Heart left ventricle (tissue), 16 donors: ENCODE data around the gene PBX1. TPM values are rescaled to one million over a fixed set of nuclear protein-coding genes. Genes with fewer than 3 reads are reported as not detected.

Source experiments
- ATAC-seq, 4 donors: fragments of 200-7000 bp; cut with Tn5 transposase; one replicate each; pipeline ENCODE4 v1.9.1; 2020 to 2022; ENCODE audit warnings: moderate library complexity in 4 of 4, mild to moderate bottlenecking in 3 of 4, moderate number of reproducible peaks in 1 of 4
- DNase-seq, 5 donors: peaks; one replicate each; pipeline ENCODE4 v3.0.0-alpha.2; 2020
- H3K27ac ChIP-seq, 12 donors: fragments of 200-600 bp; sonication (generic) in 4 of 12; one replicate each; pipeline versions ENCODE4 v1.5.0 to v1.8.0; 2016 to 2022; ENCODE audit warnings: mild to moderate bottlenecking in 2 of 12
- H3K27me3 ChIP-seq, 9 donors: fragments of 200-600 bp; sonication (generic) in 2 of 9; one replicate each; pipeline versions ENCODE4 v1.5.1 to v1.8.0; 2016 to 2022; ENCODE audit warnings: mild to moderate bottlenecking in 3 of 9
- H3K36me3 ChIP-seq, 9 donors: fragments of 200-600 bp; sonication (generic) in 2 of 9; one replicate each; pipeline versions ENCODE4 v1.5.0 to v1.8.0; 2018 to 2022; ENCODE audit warnings: mild to moderate bottlenecking in 2 of 9
- H3K4me1 ChIP-seq, 12 donors: fragments of 200-600 bp; sonication (generic) in 4 of 12; one replicate each; pipeline versions ENCODE4 v1.5.0 to v1.8.0; 2016 to 2022; ENCODE audit warnings: mild to moderate bottlenecking in 3 of 12
- H3K4me3 ChIP-seq, 12 donors: fragments of 200-600 bp; sonication (generic) in 4 of 12; one replicate each; pipeline versions ENCODE4 v1.5.0 to v1.8.0; 2017 to 2022; ENCODE audit warnings: mild to moderate bottlenecking in 9 of 12, moderate library complexity in 4 of 12
- H3K9me3 ChIP-seq, 12 donors: fragments of 200-600 bp; sonication (generic) in 4 of 12; one replicate each; pipeline versions ENCODE4 v1.5.0 to v1.8.0; 2016 to 2022; ENCODE audit warnings: mild to moderate bottlenecking in 1 of 12
- CTCF ChIP-seq, 12 donors: fragments of 200-600 bp; sonication (generic) in 4 of 12; IDR thresholded peaks; one replicate each; pipeline versions ENCODE4 v1.5.0 to v1.8.0; 2018 to 2022; ENCODE audit warnings: antibody characterized with exemption in 12 of 12, mild to moderate bottlenecking in 5 of 12
- POLR2A ChIP-seq, 2 donors: fragments of 450-650 bp; IDR thresholded peaks; one replicate each; pipeline ENCODE4 v1.6.1; 2017; ENCODE audit warnings: antibody characterized with exemption in 2 of 2, mild to moderate bottlenecking in 2 of 2, moderate library complexity in 2 of 2
- WGBS, 4 donors: extraction: QIAGEN DNeasy Blood & Tissue Kit in 2 of 4; methylation state at CpG; one replicate each; pipeline versions ENCODE4 v1.1.5 to v1.1.7; 2013 to 2018; 5-methylcytosine and 5-hydroxymethylcytosine counted together
- intact Hi-C, 10 donors: fragments of 100-400 bp; cut with DNase I; formaldehyde crosslinking; loops; one replicate each; pipeline versions ENCODE4 v1.11.1 to v1.14.2; 2022
- polyA plus RNA-seq, 2 donors: library from polyadenylated mRNA; stranded (reverse); fragments of 200-250 nt; gene quantifications; one replicate each; pipeline ENCODE4 v1.2.3, GENCODE V29; 2013
- total RNA-seq, 9 donors: library from RNA; depleted of rRNA in 2 of 9; stranded (reverse); fragments of >200 nt in 2 of 9; fragmentation: NEBNext Ultra II Directional in 3 of 9; extraction: Animal tissue kit (Norgen Biotek cat#: 25700) in 3 of 9; gene quantifications; one replicate each; pipeline versions ENCODE4 v1.1.0 to v1.2.4, GENCODE V29; 2016 to 2023
- donor health status: ischemic (EF 13 %, LVEDD 7.1; RV severe dilation, severe dysfunction).
- donor health status: healthy with polysubstance abuse.
- donor health status: DM: no; HTN: yes; CAD: no.
- donor health status: DM: no; HTN: no; CAD: no.
- donor health status: ischemic (EF 25% LVEDD 6.9; RV normal size, moderate dysfunction).
- donor health status: ischemic (EF 25% LVEDD 5.7; RV mildly dilated, moderate dysfunction).
- donor health status: healthy.
- donor health status: DM: yes; HTN: yes; CAD: no.
- donor health status: ischemic (EF 35%, LVEDD 5.7; RV mildly dilated, moderate dysfunction).
- donor health status: nonischemic (EF 11% LVEDD 7.7; RV severe dilation, severe dysfunction).
- donor health status: DM: yes; HTN: yes; CAD: no.
- donor health status: PGD.
- donor health status: ischemic (EF 29% LVEDD 5.4; RV normal size, mild dysfunction).
- donor health status: nonischemic (EF 23%, LVEDD 6.1; RV moderate dilation, normal function).

PBX1 gene
- total and polyA plus RNA-seq, 11 donors: 15.2 to 78.2 (median 59.1) TPM

GRCh38 chr1:164571333-164571732, 12.3 kb downstream of the PBX1 start:
- ATAC-seq (no peak), DNase-seq (no peak)
- H3K9me3 ChIP-seq: no peaks in the 10 kb centered on the region
- H3K4me1 ChIP-seq: peaks cover 0 to 73% (median 19%) of the 10 kb centered on the region in 12 donors
- no peak overlapping the region for H3K4me3 ChIP-seq
- H3K27ac ChIP-seq: no peak overlapping the region
- TF ChIP-seq POLR2A (IDR thresholded peaks at IDR 0.05): no peak
- TF ChIP-seq CTCF (IDR thresholded peaks at IDR 0.05): no peak
- intact Hi-C loops: no loop called here
- 96 to 99% (median 97%) methylated on average over 3 of the region's 3 CpGs for WGBS, 4 donors
- peaks cover 0 to 35% (median 6%) of the 10 kb centered on the region in 9 donors for H3K36me3 ChIP-seq
- H3K27me3 ChIP-seq: no peaks in the 10 kb centered on the region

GRCh38 chr1:164575356-164575886, 16.4 kb downstream of the PBX1 start:
- H3K4me1 ChIP-seq: peaks cover 0 to 69% (median 25%) of the 10 kb centered on the region in 12 donors
- H3K27me3 ChIP-seq: no peaks in the 10 kb centered on the region
- H3K9me3 ChIP-seq: no peaks in the 10 kb centered on the region
- peak overlapping the region in 5 of 12 donors; percentile 44 to 82 (median 58) for H3K27ac ChIP-seq
- WGBS, 4 donors: 77 to 82% (median 79%) methylated on average over 5 of the region's 5 CpGs
- no peak for TF ChIP-seq CTCF (IDR thresholded peaks at IDR 0.05)
- TF ChIP-seq POLR2A (IDR thresholded peaks at IDR 0.05): no peak
- intact Hi-C loops: no loop called here
- ATAC-seq (no peak), DNase-seq (no peak)
- H3K36me3 ChIP-seq: peaks cover 0 to 22% (median 3%) of the 10 kb centered on the region in 9 donors
- H3K4me3 ChIP-seq: peak overlapping the region in 7 of 12 donors; percentile 17 to 49 (median 41)

- peak overlapping the region in 11 of 12 donors; percentile 16 to 56 (median 40) for H3K4me3 ChIP-seq
- DNase-seq (peak; percentile 37 to 73 (median 49)), ATAC-seq (peak; percentile 47 to 85 (median 78))
- 26 to 42% (median 36%) methylated on average over 45 to 66 of the region's 66 CpGs for WGBS, 4 donors
- intact Hi-C loops: no loop called here
- no peak for TF ChIP-seq POLR2A (IDR thresholded peaks at IDR 0.05)
- TF ChIP-seq CTCF (IDR thresholded peaks at IDR 0.05): no peak
- no peaks in the 10 kb centered on the region for H3K9me3 ChIP-seq
- H3K4me1 ChIP-seq: peaks cover 0 to 69% (median 25%) of the 10 kb centered on the region in 12 donors
- H3K36me3 ChIP-seq: peaks cover 0 to 18% (median 3%) of the 10 kb centered on the region in 9 donors
- H3K27ac ChIP-seq: peak overlapping the region; percentile 2 to 82 (median 54)
- H3K27me3 ChIP-seq: no peaks in the 10 kb centered on the region
Observed at GRCh38 chr1:164576291-164577271, 17.6 kb downstream of the PBX1 start.

- peak overlapping the region in 1 of 12 donors; percentile 49 for H3K4me3 ChIP-seq
- H3K27ac ChIP-seq: peak overlapping the region in 9 of 12 donors; percentile 39 to 82 (median 58)
- 59 to 66% (median 64%) methylated on average over 3 of the region's 3 CpGs for WGBS, 4 donors
- H3K4me1 ChIP-seq: peaks cover 0 to 64% (median 25%) of the 10 kb centered on the region in 12 donors
- no peaks in the 10 kb centered on the region for H3K9me3 ChIP-seq
- TF ChIP-seq CTCF (IDR thresholded peaks at IDR 0.05) (no peak), POLR2A (IDR thresholded peaks at IDR 0.05) (no peak)
- intact Hi-C loops: no loop called here
- H3K27me3 ChIP-seq: no peaks in the 10 kb centered on the region
- H3K36me3 ChIP-seq: peaks cover 0 to 22% (median 3%) of the 10 kb centered on the region in 9 donors
- DNase-seq (no peak), ATAC-seq (peak in 2 of 4 donors; percentile 9 to 17)
Observed at GRCh38 chr1:164577291-164577690, 18.3 kb downstream of the PBX1 start.
